GM19468 (cell line): ENCODE measurements around the gene FGF22.

ENCODE experiments used
- ATAC-seq: cut with Tn5 transposase; IDR thresholded peaks from one replicate; pipeline ENCODE4 v1.9.1; 2021; ENCODE audit warnings: mild to moderate bottlenecking, moderate library complexity, moderate number of reproducible peaks; ENCODE audit not compliant: unreplicated experiment; ENCODE audit errors: extremely low read depth

Gene FGF22

DNA sequence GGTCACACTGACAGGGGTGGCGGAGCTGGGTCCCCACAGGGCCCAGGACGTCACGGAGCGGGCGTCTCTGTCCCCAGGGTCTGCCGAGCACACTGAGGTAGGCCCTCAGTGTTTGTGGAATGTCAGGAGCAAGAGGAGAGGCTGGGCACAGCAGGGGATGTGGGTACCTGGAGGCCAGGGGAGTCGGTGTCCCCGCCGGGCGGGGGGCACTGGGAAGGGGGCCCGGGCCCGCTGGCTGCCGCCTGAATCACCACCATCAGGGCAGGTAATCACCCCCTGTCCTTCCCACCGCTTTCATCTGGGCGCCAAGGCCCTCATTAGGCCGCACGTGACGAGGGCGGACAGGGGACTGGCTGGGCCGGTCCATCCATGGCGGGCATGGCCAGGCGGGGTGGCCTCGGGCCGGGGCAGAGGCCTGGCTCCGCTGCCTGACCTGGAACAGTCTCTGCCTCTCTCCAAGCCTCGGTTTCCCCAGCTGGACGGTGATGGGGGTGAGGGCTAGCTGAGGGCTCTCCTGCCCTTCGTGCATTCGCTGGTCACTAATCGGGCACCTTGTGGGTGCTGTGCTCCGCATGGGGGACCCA, 1.0 kb downstream of the FGF22 start:
- ATAC-seq = no peak

DNA sequence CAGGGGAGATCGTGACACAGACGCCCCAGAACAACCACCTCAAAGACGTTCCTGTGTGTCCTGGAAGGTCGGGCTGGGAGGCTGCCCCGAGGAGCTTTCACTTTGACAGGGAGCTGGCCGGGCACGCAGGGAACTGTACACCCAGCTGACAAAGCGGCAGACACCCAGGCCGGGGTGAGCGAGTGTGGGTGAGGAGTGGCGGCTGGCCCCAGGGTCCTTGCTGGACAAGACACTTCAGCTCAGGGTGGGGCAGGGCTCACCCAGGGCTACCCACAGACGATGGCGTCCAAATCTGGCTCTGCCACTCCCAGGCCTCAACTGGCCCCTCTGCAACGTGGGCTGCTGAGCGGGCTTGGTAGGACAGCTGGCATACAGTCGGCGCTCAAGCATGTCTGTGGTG, 2.0 kb downstream of the FGF22 start:
- ATAC-seq = no peak

DNA sequence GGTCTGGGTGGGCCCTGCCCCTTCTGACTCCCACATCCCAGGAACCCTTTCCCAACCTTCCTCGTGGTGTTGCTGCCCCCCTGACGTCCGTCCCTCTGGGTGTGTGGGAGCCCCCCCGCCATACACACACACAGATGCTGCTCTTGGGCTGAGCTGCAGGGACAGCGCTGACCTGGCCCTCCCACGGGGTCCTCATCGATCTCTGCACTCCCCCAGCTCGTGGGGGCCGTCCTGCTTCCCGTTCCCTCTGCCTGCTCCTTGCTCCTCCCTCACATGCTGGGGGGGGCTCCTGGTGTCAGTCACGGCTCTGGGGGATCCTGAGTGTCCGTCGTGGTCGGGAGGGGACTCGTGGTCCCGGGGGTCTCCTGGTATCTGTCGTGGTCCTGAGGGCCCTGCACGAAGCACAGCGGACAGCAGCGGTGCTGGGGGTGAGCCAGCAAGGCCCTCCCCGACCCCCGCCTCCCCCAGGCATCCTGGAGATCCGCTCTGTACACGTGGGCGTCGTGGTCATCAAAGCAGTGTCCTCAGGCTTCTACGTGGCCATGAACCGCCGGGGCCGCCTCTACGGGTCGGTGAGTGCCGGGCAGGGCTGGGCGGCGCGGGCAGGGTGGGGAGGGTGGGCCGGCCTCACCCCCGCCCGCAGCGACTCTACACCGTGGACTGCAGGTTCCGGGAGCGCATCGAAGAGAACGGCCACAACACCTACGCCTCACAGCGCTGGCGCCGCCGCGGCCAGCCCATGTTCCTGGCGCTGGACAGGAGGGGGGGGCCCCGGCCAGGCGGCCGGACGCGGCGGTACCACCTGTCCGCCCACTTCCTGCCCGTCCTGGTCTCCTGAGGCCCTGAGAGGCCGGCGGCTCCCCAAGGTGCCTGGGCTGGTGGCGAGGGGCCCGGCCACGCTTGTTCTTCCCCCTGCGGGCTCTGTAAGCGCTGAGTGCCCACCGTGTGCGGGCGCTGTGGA, 3.4 kb downstream of the FGF22 start:
- no peak for ATAC-seq

DNA sequence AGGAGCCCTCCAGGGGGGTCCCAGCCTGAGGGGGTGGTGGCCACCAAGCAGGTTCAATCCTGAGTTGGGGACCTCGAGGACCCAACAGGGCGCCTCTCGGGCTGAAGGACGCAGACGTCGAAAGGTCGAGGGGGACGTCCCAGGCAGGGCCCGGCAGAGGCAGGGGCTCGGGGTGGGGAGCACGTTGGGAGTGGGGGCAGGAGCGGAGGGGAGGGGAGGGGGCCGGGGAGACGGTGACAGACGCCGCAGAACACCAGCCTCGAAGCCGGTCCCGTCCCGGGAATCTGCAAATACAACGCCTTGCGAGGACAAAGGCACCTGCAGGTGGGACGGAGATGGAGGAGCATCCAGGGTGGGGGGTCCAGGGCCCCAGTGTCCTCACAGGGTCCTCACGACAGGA, 4.1 kb downstream of the FGF22 start:
- no peak for ATAC-seq

DNA sequence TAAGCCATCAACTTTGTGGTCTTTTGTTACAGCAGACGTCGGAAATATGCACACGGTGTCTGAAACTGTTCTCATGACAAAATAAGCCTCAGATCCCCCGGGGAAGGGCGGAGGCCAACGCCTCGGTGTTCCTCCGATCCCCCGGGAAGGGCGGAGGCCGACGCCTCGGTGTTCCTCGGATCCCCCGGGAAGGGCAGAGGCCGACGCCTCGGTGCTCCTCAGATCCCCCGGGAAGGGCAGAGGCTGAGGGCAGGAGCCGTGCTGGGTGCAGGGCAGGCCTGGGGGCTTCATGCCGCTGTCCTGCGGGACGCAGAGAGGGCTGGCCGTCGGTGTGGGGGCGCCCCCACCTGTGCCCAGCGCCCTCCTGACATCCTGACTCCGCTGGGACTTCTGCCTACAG, 4.7 kb downstream of the FGF22 start:
- no peak for ATAC-seq

DNA sequence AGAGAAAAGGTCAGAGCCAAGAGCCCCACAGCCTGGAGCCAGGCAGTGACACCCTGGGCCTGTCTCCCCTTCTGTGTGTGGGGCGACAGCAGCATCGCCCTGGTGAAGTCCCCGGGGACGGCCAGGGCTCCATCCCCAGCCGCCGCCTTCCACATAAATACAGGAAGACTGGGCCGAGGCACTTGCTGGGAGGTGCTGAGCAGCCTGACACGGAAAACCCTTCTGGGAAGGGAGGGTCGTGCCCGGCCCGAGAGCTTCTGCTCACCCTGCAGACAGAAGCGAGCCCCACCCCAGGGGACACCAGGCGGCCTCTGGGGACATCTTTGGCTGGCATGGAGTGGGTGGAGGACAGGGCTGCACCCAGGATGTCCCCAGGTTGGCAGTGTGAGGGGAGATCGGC, 5.1 kb downstream of the FGF22 start:
- ATAC-seq = no peak

DNA sequence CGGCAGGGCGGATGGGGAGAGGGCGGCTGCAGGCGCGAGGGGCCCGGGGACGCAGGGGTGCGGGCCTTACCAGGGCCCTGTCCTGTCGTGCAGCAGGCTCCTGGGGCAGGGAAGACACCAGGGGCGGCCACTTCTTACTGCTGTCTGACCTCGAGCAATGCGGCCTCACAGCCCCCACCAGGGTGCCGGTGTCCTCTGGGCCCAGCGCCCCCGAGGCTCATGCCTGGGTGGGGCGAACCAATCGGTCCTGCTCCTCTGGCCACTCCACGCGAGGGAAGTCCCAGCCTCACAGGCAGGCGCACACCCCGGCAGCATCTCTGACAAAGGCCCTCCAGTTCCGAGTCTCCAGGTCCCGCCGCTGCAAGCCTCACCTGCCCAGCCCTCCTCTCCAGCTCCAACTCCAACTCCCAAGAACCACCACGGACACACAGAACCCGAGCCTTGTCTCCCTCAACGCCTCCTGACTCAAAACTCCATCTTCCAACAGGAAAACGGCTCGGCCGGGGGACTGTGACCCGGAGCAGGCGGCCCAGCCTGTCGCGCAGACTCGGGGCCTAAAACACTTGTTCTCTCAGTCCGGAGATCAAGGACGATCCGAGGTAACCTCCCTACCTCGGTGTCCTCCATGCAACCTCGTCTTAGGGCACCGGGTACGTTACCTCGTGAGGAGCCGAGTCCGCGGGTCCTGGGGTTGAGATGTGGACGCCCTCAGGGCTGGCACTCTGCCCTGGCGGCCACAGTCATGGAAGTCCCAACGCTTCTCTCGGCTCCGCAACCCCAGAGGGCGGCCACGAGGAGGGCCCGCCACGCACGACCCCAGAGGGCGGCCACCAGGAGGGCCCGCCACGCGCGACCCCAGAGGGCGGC, 6.5 kb downstream of the FGF22 start:
- no peak for ATAC-seq

DNA sequence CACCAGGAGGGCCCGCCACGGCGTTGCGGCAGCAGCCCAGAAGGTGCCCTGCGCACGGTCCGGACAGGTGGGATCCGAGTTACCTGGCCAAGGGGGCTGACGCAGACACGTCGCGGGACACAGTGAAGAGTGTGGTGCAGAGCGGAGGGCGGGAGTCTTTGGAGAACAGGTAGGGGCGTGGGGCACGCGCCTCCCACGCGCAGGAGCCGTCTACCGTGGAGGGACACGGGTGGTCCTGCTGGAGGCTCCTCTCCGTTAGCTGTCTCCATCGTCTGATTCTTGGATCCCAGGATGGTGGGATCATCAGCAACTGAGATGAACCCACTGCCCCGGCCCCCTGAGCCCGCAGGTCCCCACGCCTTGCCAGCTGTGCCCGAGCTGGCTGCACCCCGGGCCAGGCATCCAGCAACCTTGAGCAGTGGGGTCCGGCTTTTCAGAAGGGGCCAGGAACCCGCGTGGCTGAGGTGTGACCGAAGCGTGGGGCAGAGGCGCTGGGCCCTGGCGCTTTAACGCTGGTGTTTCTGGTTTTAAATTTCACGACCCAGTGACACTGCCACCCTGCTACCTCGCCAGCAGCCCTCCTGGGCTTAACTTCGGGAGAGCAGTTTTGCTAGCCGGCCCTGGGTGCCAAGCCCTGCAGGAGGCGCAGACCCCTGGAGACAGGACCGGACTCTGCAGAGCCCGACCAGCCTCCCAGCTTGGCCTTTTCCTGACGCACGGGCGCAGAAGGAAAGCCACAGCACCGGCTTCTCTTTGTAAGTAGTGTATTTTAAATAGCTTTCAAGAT, 7.3 kb downstream of the FGF22 start:
- no peak for ATAC-seq

DNA sequence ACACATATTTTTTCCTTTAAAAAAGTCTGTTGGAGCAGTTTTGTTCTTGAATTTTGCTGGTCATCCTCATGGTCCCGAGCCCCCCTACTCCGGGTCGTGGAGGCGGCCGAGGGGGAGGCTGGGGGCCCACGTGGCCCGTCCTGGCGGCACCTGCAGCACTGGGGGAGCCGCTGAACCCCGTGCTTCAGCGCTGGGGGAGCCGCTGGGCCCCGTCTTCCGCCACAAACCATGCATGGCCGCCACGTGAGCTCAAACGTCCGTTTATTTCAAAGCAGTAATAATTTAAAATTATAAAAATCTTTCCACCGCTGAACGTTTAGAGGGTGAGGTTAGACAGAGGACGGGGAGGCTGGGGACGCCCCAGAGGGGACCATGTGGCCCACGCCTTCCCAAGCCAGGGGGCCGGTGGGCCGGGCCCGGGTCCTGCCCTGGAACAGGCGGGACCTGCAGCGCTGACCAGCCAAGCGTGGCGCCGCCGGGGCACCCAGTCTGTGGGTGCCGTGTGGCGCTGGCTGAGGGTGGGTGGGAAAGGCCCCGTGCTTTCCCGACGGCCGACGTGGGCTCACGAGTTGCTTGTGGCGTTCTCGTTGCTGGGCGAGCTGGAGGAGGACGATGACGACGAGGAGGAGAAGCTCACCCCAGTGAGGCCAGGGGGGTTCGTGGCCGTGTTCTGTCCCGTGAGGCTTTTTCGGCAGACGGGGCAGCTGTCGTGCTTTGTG, 8.0 kb downstream of the FGF22 start:
- no peak for ATAC-seq

DNA sequence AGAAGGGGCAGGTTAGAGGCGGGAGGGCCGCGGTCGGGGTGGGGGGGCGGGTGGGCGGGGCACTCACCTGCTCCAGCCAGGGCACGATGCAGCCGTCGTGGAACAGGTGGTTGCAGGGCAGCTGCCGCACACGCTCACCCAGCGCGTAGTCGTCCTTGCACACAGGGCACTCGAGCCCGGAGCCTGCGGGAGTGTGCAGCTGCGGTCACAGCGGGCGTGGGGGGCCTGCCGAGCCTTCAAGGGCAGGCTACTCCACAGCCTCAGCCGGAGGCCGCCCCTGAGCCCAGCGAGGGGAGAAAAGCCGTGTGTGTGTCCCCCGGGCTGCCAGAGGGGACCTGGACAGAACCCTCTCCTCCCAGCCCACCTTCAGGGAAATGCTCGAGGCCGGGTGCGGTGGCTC, 8.6 kb downstream of the FGF22 start:
- no peak for ATAC-seq

DNA sequence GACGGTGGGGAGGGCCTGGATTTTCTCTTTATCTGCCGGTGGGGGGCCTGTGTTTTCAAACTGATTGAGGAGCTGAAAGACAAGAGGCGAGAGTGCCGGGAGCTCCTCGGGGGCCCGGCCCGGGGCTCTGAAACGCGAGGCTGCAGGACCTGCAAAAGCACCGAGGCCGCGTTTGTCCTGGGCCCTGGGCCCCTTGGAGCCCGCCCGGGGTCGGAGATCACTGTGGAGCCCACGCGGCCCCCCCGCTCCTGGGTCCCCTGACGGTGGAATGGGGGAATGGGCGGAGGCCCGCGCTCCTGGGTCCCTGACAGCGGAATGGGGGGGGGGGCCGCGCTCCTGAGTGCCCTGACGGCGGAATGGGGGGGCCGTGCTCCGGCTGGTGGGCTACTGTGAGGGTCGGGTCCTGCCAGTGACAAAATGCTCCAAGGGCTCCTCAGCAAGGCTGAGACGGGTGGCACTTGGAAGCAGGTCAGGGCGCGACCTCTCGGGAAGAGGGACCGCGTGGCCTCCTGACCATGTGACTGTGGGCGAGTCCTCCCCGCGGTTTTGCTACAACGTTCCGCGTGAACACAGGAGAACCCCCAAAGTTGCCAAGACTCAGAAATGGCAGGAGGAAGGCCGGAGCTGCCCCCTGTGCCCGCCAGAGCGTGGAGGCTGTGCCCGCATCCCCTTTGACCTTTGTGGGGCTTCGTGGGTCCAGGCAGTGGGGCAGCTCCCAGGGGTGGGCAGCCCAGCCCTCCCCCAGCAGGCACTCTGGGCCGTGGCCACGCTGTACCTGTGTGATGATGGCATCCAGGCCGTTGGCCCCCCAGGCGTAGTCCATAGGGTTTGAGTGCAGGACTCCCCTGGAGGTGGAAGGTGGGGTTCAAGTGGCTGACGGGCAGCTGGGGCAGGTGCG, 9.5 kb downstream of the FGF22 start:
- no peak for ATAC-seq

DNA sequence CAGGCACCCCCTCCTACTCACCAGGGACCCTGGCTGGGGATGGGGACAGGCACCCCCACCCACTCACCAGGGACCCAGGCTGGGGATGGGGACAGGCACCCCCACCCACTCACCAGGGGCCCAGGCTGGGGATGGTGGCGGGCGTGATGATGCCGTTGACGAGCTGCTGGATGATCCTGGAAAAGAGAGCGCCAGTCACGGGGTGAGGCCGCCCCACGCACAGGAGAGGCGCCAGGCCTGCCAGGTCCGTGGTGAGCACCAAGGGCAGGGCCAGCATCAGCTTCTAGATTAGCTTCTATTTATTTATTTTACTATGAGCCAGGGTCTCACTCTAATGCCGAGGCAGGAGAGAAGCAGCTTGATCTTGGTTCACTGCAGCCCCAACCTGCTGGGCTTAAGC, 10.4 kb downstream of the FGF22 start:
- no peak for ATAC-seq

DNA sequence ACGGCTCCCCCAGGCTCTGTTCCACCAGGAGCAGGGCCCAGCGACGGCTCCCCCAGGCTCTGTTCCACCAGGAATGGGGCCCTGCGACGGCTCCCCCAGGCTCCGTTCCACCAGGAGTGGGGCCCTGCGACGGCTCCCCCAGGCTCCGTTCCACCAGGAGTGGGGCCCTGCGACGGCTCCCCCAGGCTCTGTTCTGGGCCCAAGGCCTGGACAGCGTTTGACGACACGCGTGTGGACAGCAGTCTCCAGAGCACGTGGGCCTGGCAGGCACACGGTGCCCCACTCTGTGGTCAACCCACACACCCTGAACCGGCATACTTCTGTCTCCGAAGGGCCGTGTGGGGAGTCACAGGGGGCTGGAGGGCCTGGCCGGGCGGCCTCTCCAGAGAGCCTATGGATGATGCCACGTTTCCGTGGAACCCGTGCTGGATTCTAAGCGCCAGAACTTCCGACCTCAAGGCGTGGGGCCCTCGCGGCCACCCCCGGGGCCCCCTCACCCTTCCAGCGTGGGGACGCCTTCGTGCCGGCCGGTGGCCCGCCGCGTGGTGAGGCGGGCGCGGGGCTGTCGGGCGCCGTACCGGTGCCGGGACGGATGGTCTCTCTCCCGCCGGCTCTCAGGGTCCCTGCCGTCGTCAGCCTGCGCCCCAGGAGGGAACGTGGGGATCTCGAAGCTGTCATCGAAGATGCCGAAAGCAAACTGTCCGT, 11.6 kb downstream of the FGF22 start:
- ATAC-seq = no peak

DNA sequence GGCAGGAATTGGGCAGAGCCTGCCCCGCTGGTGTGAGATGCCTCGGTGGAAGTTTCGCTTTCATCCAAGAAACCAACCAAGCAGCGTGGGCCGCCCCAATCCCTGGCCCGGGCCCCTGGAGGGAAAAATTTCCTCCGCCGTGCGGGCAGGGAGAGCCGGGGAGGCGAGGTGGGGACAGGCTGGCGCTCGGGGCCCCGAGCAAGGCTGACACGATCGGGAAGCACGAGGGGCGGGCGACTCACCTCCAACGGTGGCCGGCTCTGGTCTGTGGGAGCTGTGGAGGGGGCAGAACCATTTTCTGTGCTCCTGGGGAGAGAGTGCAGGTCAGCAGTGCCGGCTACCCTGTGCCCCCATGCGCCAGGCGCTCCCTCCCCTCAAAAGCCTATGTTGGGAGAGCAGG, 12.3 kb downstream of the FGF22 start:
- ATAC-seq = no peak

DNA sequence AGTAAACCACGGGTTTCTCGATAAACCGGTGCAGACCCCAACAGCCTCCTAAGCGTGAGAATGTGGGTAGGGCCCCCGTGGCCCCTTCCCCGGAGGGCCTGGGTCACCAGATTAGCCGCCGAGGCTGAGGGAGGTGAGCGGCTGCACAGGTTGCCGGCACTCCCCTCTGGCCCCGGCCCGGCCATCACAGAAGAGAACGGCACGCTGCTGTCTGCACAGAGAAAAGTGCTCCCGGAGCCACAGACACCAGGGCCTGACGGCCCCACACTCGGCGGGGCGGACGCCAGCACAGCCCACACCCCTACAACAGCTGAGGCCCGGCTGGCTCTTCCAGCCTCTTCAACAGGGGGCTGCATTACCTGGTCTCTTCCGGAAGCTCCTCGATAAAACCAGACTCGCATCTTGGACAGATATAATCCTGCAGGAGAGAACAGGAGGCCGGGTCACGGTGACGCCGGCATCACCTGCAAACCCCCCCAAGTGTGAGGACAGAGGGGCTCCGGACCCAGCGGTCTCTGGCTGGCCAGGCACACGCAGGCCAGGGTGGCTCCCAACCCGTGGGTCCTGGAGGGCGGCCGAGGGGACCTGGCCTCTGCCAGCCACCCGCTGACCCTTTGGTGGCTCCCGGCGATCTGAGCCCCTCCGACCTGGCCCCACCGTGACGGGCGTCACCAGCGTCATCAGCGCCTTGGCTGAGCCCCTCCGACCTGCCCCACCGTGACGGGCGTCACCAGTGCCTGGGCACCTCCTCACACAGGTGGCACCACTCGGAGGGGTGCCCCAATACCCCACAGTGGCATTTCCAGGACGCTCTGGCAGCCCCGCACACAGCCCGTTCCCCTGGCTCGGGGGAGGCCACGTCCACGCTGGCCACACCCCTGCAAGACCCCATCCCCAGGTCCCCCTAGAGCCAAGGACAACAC, 13.0 kb downstream of the FGF22 start:
- ATAC-seq = no peak

DNA sequence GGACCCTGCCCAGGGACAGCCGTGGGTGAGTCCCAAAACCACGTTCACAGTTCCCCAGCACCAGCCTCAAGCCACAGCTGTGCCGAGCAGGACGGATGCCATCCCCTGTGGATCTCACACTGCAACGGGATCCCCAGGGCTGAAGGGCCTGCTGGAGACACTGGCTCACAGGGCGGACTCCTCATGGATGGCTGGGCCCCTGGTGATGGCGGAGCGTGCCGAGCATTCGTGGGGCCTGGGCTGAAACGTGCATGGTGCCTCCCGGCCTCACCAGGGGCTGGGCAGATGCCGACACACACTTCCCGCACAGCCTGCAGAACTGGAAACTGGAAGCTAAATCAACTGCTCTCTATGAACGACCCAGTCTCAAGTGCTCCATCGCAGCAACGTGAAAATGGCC, 13.7 kb downstream of the FGF22 start:
- ATAC-seq = no peak

DNA sequence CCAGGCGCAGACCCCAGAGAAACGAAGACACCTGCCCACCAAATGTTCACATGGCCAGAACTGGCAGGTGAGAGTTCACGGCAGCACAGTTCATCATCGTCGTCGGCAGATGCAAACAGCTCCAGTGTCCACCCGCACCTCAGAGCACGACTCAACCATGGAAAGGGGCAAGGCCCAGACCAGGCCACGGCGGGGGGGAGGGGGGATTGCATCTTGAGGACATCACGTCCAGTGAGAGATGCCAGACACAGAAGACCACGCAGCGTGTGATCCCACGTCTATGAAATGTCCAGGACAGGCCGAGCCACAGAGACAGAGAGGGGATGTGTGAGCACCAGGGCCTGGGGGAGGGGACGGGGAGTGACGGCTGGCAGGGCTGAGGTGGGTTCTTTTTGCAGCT, 16.0 kb downstream of the FGF22 start:
- ATAC-seq = no peak
